Measurements from ENCODE around the gene OPRM1.

GRCh38 chr6:154156135-154156896 is 117.3 kb downstream of the OPRM1 start:
- peak in 2 of 3 donors; percentile 45 to 59 for TF ChIP-seq CTCF (IDR thresholded peaks at IDR 0.05)
- no peak for TF ChIP-seq POLR2AphosphoS5 (IDR thresholded peaks at IDR 0.05)

Data from breast epithelium (tissue), 3 donors.